PC-3 (cell line): Measurements from ENCODE around the gene LPIN2. TPM values are rescaled to one million over a fixed set of nuclear protein-coding genes. Genes with fewer than 3 reads are reported as not detected.

Source experiments
- ATAC-seq: fragments of 200-7000 bp; cut with Tn5 transposase; 2 replicates; pipeline ENCODE4 v1.9.1; 2020; ENCODE audit warnings: mild to moderate bottlenecking, moderate library complexity
- BruUV-seq: library from RNA; stranded (reverse); fragments of 400-500 nt; replicated peaks from 2 replicates; lab custom pipeline; 2021; lab: Mats Ljungman, UMichigan
- CTCF ChIA-PET: fragments of 300-600 bp; sonication (Branson Sonifier 250); formaldehyde crosslinking; loops from one replicate; lab custom pipeline; 2022; ENCODE audit warnings: antibody characterized with exemption; lab: Charles Lee
- POLR2A ChIA-PET: fragments of 300-600 bp; sonication (Branson Sonifier 250); formaldehyde crosslinking; loops from one replicate; lab custom pipeline; 2022; ENCODE audit warnings: antibody characterized with exemption; ENCODE audit not compliant: unreplicated experiment; lab: Charles Lee
- DNase-seq: peaks from one replicate; pipeline ENCODE4 v3.0.0-alpha.2; 2015
- H2AFZ ChIP-seq: fragments of 300-600 bp; sonication (generic); 2 replicates; pipeline ENCODE4 v1.6.0; 2016; ENCODE audit warnings: antibody characterized with exemption, low read length
- H3F3A ChIP-seq: fragments of 300-600 bp; sonication (generic); one replicate; pipeline ENCODE4 v1.6.0; 2017; ENCODE audit warnings: antibody characterized with exemption, low read length, control low read depth, mild to moderate bottlenecking; ENCODE audit not compliant: unreplicated experiment
- H3K27ac ChIP-seq: fragments of 300-600 bp; sonication (generic); 2 replicates; pipeline ENCODE4 v1.5.1; 2016; ENCODE audit warnings: mild to moderate bottlenecking, low read length
- H3K27me3 ChIP-seq: fragments of 300-600 bp; sonication (generic); 2 replicates; pipeline ENCODE4 v1.6.1; 2016; ENCODE audit warnings: low read length, mixed read lengths
- H3K36me3 ChIP-seq: fragments of 300-600 bp; sonication (generic); 2 replicates; pipeline ENCODE4 v1.6.1; 2016; ENCODE audit warnings: low read depth, mixed run types, low read length, mixed read lengths
- H3K4me1 ChIP-seq: fragments of 300-600 bp; sonication (generic); 2 replicates; pipeline ENCODE4 v1.5.1; 2016; ENCODE audit warnings: low read length; ENCODE audit not compliant: insufficient read depth
- H3K4me2 ChIP-seq: fragments of 300-600 bp; sonication (generic); 2 replicates; pipeline ENCODE4 v1.6.0; 2016; ENCODE audit warnings: low read length
- H3K4me3 ChIP-seq: fragments of 300-600 bp; sonication (generic); 2 replicates; pipeline ENCODE4 v1.5.1; 2016; ENCODE audit warnings: mild to moderate bottlenecking, low read length, mixed read lengths
- H3K79me2 ChIP-seq: fragments of 300-600 bp; sonication (generic); 2 replicates; pipeline ENCODE4 v1.6.1; 2017; ENCODE audit warnings: low read length, mixed read lengths
- H3K9ac ChIP-seq: fragments of 300-600 bp; sonication (generic); 2 replicates; pipeline ENCODE4 v1.6.0; 2016; ENCODE audit warnings: mild to moderate bottlenecking, low read length
- H3K9me2 ChIP-seq: fragments of 300-600 bp; sonication (generic); replicated peaks from 2 replicates; pipeline ENCODE4 v1.6.1; 2016; ENCODE audit warnings: mixed run types, low read length, mixed read lengths
- H3K9me3 ChIP-seq: fragments of 300-600 bp; sonication (generic); 2 replicates; pipeline ENCODE4 v1.6.1; 2016; ENCODE audit warnings: low read length, mixed read lengths
- H4K20me1 ChIP-seq: fragments of 300-600 bp; sonication (generic); 2 replicates; pipeline ENCODE4 v1.6.1; 2016; ENCODE audit warnings: low read length, mixed read lengths
- EZH2 ChIP-seq: fragments of 300-600 bp; sonication (generic); IDR thresholded peaks from one replicate; pipeline ENCODE4 v1.6.1; 2017; ENCODE audit warnings: antibody characterized with exemption, mild to moderate bottlenecking, low read length; ENCODE audit not compliant: unreplicated experiment
- EZH2phosphoT487 ChIP-seq: fragments of 300-600 bp; sonication (generic); IDR thresholded peaks from 2 replicates; pipeline ENCODE4 v1.6.1; 2018; ENCODE audit warnings: mild to moderate bottlenecking, antibody characterized with exemption, low read length, borderline replicate concordance
- intact Hi-C: fragments of 100-400 bp; cut with micrococcal nuclease; formaldehyde crosslinking; loops from 2 replicates; pipeline ENCODE4 v1.9.0; 2023
- total RNA-seq: library from RNA; depleted of rRNA; stranded (reverse); fragments of >200 nt; gene quantifications from 2 replicates; pipeline ENCODE4 v1.2.3, GENCODE V29; 2014
- TF ChIP-seq, protein P1 (sequence below): fragments of 300-600 bp; sonication (generic); conservative IDR thresholded peaks from 2 replicates; pipeline ENCODE4 v1.5.1; 2017; ENCODE audit warnings: antibody characterized with exemption, low read depth, mild to moderate bottlenecking, low read length

LPIN2 gene
- total RNA-seq, 1 experiment from 2014 or later, result 9.8 TPM

DNA sequence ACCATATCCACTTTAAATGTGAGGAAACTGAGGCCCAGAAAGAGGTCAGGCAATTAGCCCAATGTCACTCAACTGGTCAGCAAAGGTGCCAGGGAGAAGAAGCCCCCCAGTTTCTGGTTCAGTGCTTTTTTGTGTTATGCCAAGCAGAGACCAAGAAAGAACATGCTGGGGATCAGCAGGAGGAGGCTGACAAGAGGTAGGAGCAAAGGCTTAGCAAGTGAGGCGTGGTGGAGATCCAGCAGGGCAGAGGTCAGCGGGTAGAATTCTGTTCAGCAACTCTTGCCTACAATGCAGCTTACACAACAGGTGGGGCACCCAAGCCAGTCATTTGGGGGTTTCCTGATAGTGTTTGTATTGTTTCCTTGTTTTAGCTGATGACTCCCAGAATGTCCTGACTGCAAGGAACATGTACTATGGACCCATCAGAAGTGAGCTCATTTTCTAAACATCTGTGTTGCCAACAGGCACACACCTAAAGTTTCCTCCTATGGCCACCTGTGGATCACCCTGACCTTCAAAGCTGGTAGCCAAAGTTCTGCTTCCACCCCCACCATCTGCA is 28.2 kb downstream of the LPIN2 start:
- H2AFZ ChIP-seq, result no peak overlapping the region
- CTCF ChIA-PET, result interaction anchor here (0.5 to 1.3 kb wide), 4 partner anchors 37 to 144 kb away, joined by 3 to 10 read pairs (median 4); no protein-coding TSS in a partner anchor
- H3K36me3 ChIP-seq, result no peaks in the 10 kb centered on the region
- no peaks in the 10 kb centered on the region for H4K20me1 ChIP-seq
- H3K9me2 ChIP-seq, result no peaks in the 10 kb centered on the region
- DNase-seq (no peak), ATAC-seq (no peak)
- no peak overlapping the region for H3K4me3 ChIP-seq
- no peak overlapping the region for H3K27ac ChIP-seq
- peaks cover 31% of the 10 kb centered on the region for H3K79me2 ChIP-seq
- POLR2A ChIA-PET, result no interaction called here
- peaks cover 37% of the 10 kb centered on the region for H3K4me1 ChIP-seq
- intact Hi-C loops, result loop anchor here (2.0 to 5.0 kb wide), 2 partner anchors 37 to 52 kb away; no protein-coding TSS in a partner anchor
- no peak overlapping the region for H3K9ac ChIP-seq
- no peaks in the 10 kb centered on the region for H3K27me3 ChIP-seq
- H3K9me3 ChIP-seq, result no peaks in the 10 kb centered on the region
- H3F3A ChIP-seq, result peaks cover 8% of the 10 kb centered on the region
- TF ChIP-seq EZH2phosphoT487 (no peak), EZH2 (no peak)
- TF ChIP-seq, protein P1, sequence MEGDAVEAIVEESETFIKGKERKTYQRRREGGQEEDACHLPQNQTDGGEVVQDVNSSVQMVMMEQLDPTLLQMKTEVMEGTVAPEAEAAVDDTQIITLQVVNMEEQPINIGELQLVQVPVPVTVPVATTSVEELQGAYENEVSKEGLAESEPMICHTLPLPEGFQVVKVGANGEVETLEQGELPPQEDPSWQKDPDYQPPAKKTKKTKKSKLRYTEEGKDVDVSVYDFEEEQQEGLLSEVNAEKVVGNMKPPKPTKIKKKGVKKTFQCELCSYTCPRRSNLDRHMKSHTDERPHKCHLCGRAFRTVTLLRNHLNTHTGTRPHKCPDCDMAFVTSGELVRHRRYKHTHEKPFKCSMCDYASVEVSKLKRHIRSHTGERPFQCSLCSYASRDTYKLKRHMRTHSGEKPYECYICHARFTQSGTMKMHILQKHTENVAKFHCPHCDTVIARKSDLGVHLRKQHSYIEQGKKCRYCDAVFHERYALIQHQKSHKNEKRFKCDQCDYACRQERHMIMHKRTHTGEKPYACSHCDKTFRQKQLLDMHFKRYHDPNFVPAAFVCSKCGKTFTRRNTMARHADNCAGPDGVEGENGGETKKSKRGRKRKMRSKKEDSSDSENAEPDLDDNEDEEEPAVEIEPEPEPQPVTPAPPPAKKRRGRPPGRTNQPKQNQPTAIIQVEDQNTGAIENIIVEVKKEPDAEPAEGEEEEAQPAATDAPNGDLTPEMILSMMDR, result no peak
- no TSS peak for BruUV-seq
- H3K4me2 ChIP-seq, result no peak overlapping the region

DNA sequence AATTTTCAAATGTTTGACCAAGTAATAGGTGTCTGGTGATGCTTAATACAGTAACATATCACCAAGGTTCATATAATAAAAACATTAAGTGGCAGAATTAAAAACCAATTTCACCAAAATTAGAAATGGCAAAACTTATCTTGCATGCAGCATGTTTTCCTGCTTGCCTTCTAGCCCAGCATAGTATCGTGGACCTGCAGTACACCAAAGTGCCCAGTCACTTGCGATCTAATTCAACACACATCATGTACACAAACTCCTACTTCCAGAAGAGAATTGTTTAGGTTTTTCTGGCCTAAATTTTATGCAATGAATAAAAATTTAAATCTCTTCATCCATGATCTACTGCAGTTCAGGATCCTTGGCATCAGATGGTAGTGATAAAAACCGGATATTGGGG is 28.9 kb downstream of the LPIN2 start:
- H3K9me3 ChIP-seq, result no peaks in the 10 kb centered on the region
- H2AFZ ChIP-seq, result no peak overlapping the region
- H3K27ac ChIP-seq, result no peak overlapping the region
- H4K20me1 ChIP-seq, result no peaks in the 10 kb centered on the region
- H3K9ac ChIP-seq, result no peak overlapping the region
- H3K36me3 ChIP-seq, result no peaks in the 10 kb centered on the region
- ChIA-PET CTCF (no interaction called here), POLR2A (no interaction called here)
- ATAC-seq, result no peak
- no peak overlapping the region for H3K4me2 ChIP-seq
- H3K9me2 ChIP-seq, result no peaks in the 10 kb centered on the region
- TF ChIP-seq, protein P1, result no peak
- TF ChIP-seq EZH2phosphoT487, result no peak
- no peak for TF ChIP-seq EZH2
- intact Hi-C loops, result loop anchor here (2.0 to 5.0 kb wide), 2 partner anchors 37 to 51 kb away; no protein-coding TSS in a partner anchor
- H3K79me2 ChIP-seq, result peaks cover 33% of the 10 kb centered on the region
- peaks cover 37% of the 10 kb centered on the region for H3K4me1 ChIP-seq
- no peaks in the 10 kb centered on the region for H3K27me3 ChIP-seq
- H3F3A ChIP-seq, result peaks cover 8% of the 10 kb centered on the region
- DNase-seq, result no peak
- no peak overlapping the region for H3K4me3 ChIP-seq
- BruUV-seq, result no TSS peak

DNA sequence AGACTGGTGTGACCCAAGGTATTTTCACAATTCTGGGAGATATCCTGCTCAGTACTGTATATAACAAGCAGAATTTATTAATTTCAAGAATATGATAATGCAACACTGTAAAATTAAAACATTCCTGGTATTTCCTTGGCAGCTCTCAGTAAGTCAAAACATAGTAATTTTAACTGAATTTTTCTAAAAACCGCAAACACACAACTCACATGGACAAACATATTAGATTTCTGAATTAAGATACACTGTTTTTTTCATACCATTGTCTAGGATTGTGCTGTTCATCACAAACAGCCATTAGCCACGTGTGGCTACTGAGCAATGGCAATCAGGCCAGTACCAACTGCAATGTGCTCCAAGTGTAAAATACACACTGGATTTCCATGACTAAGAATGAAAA is 29.6 kb downstream of the LPIN2 start:
- ChIA-PET POLR2A (no interaction called here), CTCF (interaction anchor here (0.6 kb wide), 1 partner anchor 33 kb away, joined by 3 read pairs; no protein-coding TSS in a partner anchor)
- ATAC-seq (no peak), DNase-seq (no peak)
- intact Hi-C loops, result loop anchor here (5.0 kb wide), 1 partner anchor 36 kb away; no protein-coding TSS in a partner anchor
- Histone ChIP-seq H3K36me3 (no peaks in the 10 kb centered on the region), H3K9me2 (no peaks in the 10 kb centered on the region), H3K79me2 (peaks cover 41% of the 10 kb centered on the region), H3K27me3 (no peaks in the 10 kb centered on the region), H3K9me3 (no peaks in the 10 kb centered on the region), H3K27ac (no peak overlapping the region), H3K4me3 (no peak overlapping the region), H3K4me1 (peaks cover 43% of the 10 kb centered on the region), H3K4me2 (no peak overlapping the region), H2AFZ (no peak overlapping the region), H4K20me1 (no peaks in the 10 kb centered on the region), H3F3A (peaks cover 8% of the 10 kb centered on the region), H3K9ac (no peak overlapping the region)
- TF ChIP-seq EZH2phosphoT487 (no peak), EZH2 (no peak)
- TF ChIP-seq, protein P1, result no peak
- no TSS peak for BruUV-seq
